ENCODE results near the gene C9orf72. TPM values are rescaled to one million over a fixed set of nuclear protein-coding genes. Genes with fewer than 3 reads are reported as not detected.
A peak's percentile ranks its signal among the peaks of the same experiment; 100 is the strongest.

The C9orf72 gene
- polyA plus RNA-seq, 1 donor (not counting 4 experiments of a cell fraction or from before 2014, with no cell fraction given) = 7.7 TPM

DNA sequence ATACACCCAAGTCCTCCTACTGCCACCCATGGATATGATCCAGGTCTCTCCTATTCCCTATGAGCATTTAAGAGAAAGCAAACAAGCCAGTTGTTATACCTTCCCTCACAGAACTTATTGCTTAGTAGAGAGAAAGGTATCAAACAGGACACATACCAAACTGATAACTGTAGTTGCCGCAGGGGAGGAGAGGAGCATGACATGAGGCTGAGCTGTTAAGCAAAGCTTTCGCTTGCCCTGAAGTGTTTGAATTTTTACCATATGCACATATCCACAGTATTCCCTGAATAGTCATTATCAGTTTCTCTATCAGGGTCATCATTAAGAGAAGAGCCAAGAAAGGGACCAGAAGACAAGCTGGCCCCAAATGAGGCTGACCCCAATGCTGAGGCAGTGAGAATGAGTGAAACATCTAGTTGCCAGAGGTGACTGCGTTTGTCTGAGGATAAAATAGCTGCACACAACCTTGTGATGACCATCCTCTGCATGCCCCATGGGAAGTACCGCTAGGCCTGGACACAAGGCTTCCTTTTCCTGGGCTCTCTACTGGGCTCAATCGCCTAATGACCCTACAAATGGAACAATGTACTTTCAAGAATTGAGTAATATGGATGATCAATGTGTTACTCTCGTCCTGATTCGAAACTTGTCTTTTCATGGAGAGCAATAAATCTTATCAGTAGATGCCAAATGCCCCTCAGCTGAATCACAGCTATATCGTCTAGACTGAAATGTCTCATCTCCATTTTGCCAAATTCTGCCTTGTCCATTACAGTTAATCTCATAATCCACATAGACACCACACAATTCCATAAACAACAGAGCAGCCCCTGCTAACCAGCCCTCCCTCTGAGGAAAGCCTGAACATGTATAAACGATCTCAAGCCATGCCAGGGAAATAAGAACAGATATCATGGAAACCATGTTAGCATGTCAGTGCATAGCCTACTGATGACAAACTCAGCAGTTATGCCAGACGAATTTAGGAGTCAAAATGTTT, 53.5 kb downstream of the C9orf72 start:
- DNase-seq (ENCODE audit: low read depth, low spot score) (peak; percentile 90), FAIRE-seq (peak; percentile 100)
- Histone ChIP-seq H2AFZ (ENCODE audit: control insufficient read depth, low read length) (no peak overlapping the region), H3K4me3 (ENCODE audit: control insufficient read depth in 2 of 3, extremely low read depth in 1 of 3, insufficient read depth in 2 of 3, low read depth in 1 of 3, low read length in 3 of 3) (peak overlapping the region in 2 of 3 experiments; percentile 20 to 56), H3K79me2 (ENCODE audit: control insufficient read depth, insufficient read depth, low read length) (peaks cover 71% of the 10 kb centered on the region), H3K9me1 (ENCODE audit: control insufficient read depth, extremely low read depth, insufficient read depth, low read length) (no peaks in the 10 kb centered on the region), H3K9ac (ENCODE audit: control insufficient read depth, extremely low read depth, insufficient read depth, low read length) (peak overlapping the region; percentile 74), H3K4me1 (ENCODE audit: control insufficient read depth, extremely low read depth, insufficient read depth, low read length) (peaks cover 56% of the 10 kb centered on the region), H3K27me3 (ENCODE audit: control insufficient read depth, extremely low read depth, insufficient read depth, low read length) (no peaks in the 10 kb centered on the region), H3K4me2 (ENCODE audit: control insufficient read depth, extremely low read depth, insufficient read depth, low read depth, low read length) (peak overlapping the region; percentile 78), H3K9me3 (ENCODE audit: control insufficient read depth, low read depth, low read length) (no peaks in the 10 kb centered on the region), H4K20me1 (ENCODE audit: control insufficient read depth, extremely low read depth, insufficient read depth, low read length) (no peaks in the 10 kb centered on the region), H3K36me3 (ENCODE audit: control insufficient read depth in 2 of 2, extremely low read depth in 1 of 2, insufficient read depth in 2 of 2, low read length in 2 of 2) (no peaks in the 10 kb centered on the region), H3K27ac (ENCODE audit: control insufficient read depth, insufficient read depth, low read length) (peak overlapping the region; percentile 97)
- no peak for TF ChIP-seq CTCF (optimal IDR thresholded peaks at IDR 0.05 in 1 of 3, IDR thresholded peaks at IDR 0.05 in 1 of 3, conservative IDR thresholded peaks at IDR 0.05 in 1 of 3; ENCODE audit: extremely low read depth in 1 of 3, insufficient read depth in 2 of 3, low read length in 3 of 3)
- no peak for TF ChIP-seq EZH2 (IDR thresholded peaks at IDR 0.05; ENCODE audit: low read length)
- dilution Hi-C loops (cut with MboI; ENCODE audit: extremely low pct_ligation_motif_present, low sequenced_read_pairs) = no loop called here

DNA sequence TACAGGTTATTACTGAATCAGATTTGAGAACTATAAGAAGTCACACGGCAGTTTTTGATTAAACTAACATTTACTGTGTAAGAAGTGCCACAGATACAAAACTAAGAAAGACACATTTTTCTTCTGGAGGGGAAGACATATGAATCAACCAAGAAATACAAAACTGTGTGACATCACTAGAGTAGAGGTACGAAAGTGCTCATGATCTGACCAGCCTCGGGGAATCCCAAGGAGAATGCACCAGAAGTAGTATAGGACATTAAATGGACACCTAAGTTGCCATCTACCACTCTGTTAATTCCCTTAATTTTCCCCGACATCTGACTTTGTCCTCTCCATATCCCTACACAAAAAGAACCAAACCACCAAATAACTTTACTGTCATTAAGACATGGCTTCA, 54.5 kb downstream of the C9orf72 start:
- H2AFZ ChIP-seq (ENCODE audit: control insufficient read depth, low read length) = no peak overlapping the region
- FAIRE-seq = no peak
- dilution Hi-C loops (cut with MboI; ENCODE audit: extremely low pct_ligation_motif_present, low sequenced_read_pairs) = no loop called here
- no peak for TF ChIP-seq EZH2 (IDR thresholded peaks at IDR 0.05; ENCODE audit: low read length)
- no peak for TF ChIP-seq CTCF (optimal IDR thresholded peaks at IDR 0.05 in 1 of 3, IDR thresholded peaks at IDR 0.05 in 1 of 3, conservative IDR thresholded peaks at IDR 0.05 in 1 of 3; ENCODE audit: extremely low read depth in 1 of 3, insufficient read depth in 2 of 3, low read length in 3 of 3)
- peaks cover 46% of the 10 kb centered on the region for H3K4me1 ChIP-seq (ENCODE audit: control insufficient read depth, extremely low read depth, insufficient read depth, low read length)
- no peaks in the 10 kb centered on the region for H3K36me3 ChIP-seq (ENCODE audit: control insufficient read depth in 2 of 2, extremely low read depth in 1 of 2, insufficient read depth in 2 of 2, low read length in 2 of 2)
- H3K79me2 ChIP-seq (ENCODE audit: control insufficient read depth, insufficient read depth, low read length) = peaks cover 67% of the 10 kb centered on the region
- H3K27ac ChIP-seq (ENCODE audit: control insufficient read depth, insufficient read depth, low read length) = peak overlapping the region; percentile 97
- H3K9me1 ChIP-seq (ENCODE audit: control insufficient read depth, extremely low read depth, insufficient read depth, low read length) = no peaks in the 10 kb centered on the region
- peak overlapping the region; percentile 78 for H3K4me2 ChIP-seq (ENCODE audit: control insufficient read depth, extremely low read depth, insufficient read depth, low read depth, low read length)
- no peaks in the 10 kb centered on the region for H3K9me3 ChIP-seq (ENCODE audit: control insufficient read depth, low read depth, low read length)
- no peak overlapping the region for H3K4me3 ChIP-seq (ENCODE audit: control insufficient read depth in 2 of 3, extremely low read depth in 1 of 3, insufficient read depth in 2 of 3, low read depth in 1 of 3, low read length in 3 of 3)
- peak overlapping the region; percentile 74 for H3K9ac ChIP-seq (ENCODE audit: control insufficient read depth, extremely low read depth, insufficient read depth, low read length)
- no peaks in the 10 kb centered on the region for H4K20me1 ChIP-seq (ENCODE audit: control insufficient read depth, extremely low read depth, insufficient read depth, low read length)
- H3K27me3 ChIP-seq (ENCODE audit: control insufficient read depth, extremely low read depth, insufficient read depth, low read length) = no peaks in the 10 kb centered on the region
- DNase-seq (ENCODE audit: low read depth, low spot score) = no peak
